Stimulated activated CD4-positive, alpha-beta T cell treated with anti-CD3 and anti-CD28 coated beads, TNF-alpha, amount 100 ng/mL, for 1 hour (primary cell): ENCODE results near the gene WBP2.

Experiments used
- DNase-seq, 3 donors: peaks; one replicate each; pipeline ENCODE4 v3.0.0-alpha.2; 2020; ENCODE audit warnings: low read depth in 3 of 3, low spot score in 1 of 3

The WBP2 gene

GRCh38 chr17:75855310-75856061 lies at the start of gene WBP2:
Gene WBP2 (minus strand): TSS chr17:75855335. CDS start chr17:75855297, 38 bp downstream.
- peak; percentile 91 to 97 (median 93) for DNase-seq

DNA sequence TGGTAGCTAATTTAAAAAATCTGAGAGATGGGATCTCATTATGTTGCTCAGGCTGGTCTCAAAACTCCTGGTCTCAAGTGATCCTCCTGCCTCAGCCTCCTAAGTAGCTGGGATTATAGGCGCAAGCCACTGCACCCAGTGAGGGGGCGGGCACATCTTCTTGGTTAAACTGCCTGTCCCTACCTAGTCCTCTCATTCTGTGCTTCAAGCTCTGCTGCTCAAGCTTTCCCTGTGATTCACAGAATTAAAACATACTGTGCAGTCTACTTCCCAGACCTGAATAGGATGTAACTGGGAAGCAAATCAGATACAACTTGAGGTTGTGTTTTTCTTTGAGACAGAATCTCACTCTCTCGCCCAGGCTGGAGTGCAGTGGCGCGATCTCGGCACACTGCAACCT lies 47.3 kb upstream of the WBP2 start:
- no peak for DNase-seq

- DNase-seq: no peak
These were observed 46.6 kb upstream of the WBP2 start for GRCh38 chr17:75901727-75902126.

DNA sequence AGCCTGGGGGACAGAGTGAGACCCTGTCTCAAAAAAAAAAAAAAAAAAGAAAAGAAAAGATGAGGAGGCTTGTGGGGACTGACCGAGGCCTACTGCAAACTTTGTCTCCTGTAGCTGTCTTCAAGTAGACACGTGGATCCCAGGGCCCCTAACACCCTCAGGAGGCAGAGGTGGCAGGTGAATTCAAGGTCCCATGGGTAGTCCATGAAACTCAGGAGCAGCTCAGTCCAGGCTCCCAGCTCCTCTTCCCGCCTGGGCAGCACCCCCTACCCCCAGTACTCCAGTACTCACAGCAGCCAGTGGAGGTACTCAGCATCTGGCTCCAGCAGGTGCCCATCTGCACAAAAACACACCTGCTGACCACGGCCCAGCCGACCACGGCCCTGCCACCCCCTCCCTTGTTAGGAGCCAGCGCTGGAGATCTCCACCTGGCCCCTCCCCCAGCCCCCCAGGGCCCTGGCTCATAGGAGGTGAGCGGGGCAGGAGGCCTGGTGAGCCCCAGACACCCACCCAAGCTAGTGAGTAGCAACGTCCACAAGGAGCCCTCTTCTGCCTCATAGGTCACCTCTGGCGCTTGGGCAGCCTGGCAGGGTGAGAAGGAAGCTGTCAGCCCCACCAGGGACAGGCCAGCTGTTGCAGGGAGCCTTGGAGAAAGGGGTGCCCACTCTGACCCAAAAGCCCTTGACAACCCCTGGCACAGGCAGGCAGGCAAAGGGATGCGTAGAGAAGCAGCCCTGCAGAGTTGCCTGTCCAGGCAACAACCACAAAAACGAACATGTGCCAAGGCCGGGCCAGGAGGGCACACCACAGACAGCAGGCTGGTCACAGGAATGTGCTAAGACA lies 45.8 kb upstream of the WBP2 start:
- no peak for DNase-seq

DNA sequence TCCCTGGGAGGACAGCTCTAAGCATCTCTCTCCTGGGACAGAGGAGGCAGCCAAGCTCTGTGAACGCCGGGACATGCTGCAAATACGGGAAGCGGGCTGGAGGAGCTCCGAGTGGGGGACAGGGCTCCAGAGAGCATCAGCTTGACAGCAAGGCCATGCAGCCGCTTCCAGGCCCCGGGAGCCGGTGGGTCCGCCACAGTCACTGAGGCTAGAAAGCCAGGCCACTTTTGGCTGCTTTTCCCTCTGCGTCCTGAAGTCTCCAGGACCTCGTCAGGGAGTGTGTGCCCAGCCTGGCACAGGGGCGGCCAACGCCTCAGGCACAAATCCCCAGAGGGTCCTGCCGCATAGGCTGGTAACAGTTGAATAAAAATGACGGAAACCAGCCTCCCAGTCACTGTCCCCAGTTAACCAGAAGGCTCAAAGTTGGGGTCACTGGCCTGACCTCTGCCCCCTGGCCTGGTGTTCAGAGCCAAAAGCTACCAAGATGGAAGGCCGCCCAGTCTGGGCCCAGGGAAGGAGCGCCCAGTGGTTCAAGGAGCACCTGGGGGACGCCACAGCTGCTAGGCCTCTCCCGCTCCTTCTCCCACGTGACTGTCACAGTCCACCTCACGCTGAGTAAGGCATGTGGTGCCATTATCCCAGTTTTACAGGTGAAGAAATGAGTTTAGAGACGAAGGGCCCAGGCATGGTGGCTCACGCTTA lies 44.8 kb upstream of the WBP2 start:
- DNase-seq: no peak

DNA sequence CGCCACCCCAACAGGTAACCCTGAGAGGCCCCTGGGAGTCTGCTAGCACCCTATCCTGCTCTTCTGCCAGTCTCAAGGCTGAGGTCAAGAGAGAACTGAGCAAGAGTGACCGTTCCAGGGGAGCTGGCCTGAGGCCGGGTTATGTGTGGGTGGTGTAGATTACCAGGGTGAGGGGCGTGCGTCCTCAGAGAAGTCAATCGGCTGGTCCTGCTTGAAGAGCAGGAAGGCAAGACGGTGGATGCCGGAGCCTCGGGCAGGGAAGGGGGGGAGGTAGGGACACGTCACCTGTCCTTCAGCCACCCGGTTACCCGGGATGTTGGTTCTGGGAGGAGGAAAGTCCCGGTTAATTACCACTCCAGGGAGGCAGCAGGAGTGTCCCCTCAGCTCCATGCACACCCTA lies 44.2 kb upstream of the WBP2 start:
- no peak for DNase-seq

DNA sequence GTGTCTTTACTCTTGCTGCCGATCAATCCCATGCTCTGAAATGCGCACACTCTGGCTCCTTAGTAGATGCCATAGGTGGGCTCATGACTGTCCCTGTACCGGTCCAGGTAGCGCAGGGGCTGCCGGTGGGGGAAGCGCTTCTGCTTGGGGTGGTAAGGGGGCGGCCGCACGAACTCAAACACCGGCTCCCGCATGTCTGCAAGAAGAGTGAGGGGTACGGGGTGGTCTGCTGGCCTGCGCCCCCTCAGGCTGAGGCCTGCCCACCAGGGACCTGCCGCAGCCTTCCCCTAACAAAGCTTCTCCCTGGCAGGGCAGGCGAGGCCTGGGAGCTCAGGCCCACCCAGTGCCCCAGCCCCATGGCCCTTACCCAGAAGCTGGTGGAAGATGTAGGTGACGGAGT lies 43.7 kb upstream of the WBP2 start:
- no peak for DNase-seq

GRCh38 chr17:75898065-75898464 lies 42.9 kb upstream of the WBP2 start:
- DNase-seq: no peak

GRCh38 chr17:75897160-75898019 lies 42.3 kb upstream of the WBP2 start:
- no peak for DNase-seq

- DNase-seq: peak; percentile 38 to 78 (median 45)
These were observed 41.5 kb upstream of the WBP2 start, which contains the start of gene TRIM65 for GRCh38 chr17:75896415-75897159. Gene TRIM65 (minus strand): TSS chr17:75896951. CDS start chr17:75896937, 14 bp downstream.

DNA sequence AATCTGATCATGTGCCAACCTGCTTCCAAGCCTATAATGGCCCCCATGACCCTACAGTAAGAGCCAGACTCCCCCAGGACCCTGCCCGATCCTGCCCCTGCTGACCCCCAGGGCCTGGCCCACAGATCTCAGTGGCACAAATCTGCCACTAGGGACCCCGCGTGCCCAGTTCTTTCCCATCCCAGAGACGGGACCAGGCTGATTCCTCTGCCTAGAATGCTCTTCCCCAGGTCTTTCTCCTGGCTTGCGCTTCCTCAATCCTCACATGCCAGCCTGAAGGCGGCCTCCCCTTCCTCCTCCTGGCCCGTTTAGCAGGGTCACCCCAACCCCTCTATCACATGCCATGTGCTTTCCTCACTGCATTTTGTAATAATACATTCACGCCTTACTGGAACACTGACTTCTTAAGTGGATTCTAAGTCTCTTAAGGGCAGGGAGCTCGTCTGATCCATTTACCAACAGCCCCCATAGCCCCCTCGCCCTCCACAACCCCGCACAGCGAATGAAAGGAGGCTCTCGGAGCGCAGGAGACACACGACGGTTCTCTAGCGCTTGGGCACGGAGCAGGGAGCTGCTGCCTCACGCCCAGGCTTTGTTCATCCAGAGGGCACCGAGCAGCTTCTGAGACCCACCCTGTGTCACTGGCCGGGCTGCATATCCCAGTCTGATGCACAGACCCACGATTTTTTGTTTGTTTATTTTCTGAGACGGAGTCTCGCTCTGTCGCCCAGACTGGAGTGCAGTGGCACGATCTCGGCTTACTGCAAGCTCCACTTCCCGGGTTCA lies 40.4 kb upstream of the WBP2 start:
- no peak for DNase-seq

- DNase-seq: no peak
These were observed 39.1 kb upstream of the WBP2 start for GRCh38 chr17:75894049-75894733.

DNA sequence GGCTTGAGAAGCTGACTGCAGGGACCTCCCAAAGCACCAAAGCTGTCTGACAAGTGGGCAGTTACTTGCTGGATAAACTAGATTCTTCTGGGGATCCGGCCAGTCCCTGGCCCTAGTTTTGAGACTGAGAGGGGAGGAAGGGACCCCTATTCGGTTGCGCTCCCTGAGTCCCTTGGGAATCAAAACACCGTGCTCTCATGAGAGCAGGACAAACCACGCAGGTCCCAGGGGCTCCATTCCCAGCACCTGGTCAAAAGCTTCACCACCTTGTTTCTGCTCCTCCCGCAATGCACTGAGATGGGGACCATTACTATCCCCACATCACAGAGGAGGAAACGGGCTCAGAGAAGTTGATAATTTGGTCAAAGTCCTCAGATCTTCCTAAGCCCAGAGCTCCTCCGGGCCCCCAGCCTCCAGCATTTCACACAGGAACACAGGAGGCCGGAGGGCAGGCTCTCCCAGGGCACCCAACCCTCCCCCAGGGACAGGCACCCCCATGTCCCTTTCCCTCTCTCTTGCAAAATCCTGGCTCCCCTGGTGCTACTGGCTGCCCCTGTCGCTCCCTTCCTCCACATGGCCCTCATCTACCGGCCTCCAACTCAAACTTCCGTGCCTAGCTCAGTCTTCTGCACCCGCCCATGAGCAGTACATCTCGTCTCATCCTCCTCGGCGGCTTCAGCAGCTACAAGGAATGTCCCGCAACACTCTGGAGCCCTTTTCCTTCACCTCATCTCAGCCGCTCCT lies 38.3 kb upstream of the WBP2 start:
- DNase-seq: no peak

DNA sequence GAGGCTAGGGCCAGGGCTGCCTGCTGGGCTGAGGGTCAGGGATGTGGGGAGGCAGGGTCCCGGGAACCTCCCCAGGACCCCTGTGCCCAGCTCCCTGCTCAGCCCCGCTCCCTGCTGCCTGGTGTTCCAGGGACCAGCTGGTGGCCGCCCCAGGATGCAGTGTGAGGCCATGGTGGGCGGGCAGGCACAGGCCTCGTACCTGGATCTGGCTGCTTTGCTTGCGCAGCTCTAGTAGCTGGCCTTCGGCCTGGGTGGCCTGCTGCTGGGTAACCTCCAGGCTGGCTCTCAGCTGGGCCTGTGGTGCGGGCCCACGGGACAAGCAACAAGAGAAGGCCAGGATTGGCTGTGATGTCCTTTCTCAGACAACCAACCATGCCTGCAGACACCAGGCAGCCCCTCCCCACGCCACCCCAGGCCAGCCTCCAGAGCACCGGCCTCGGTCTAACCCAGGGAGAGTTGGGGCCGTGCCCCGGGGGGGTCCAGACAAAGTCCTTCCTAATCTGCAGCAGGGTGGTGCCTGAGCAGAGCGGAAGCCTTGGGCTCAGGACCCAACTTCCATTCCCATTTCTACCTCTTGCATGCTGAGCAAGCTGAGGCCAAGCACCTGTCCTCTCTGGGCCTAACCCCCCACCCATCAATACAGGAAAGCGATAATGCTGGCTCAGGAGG lies 37.6 kb upstream of the WBP2 start:
- DNase-seq: no peak

DNA sequence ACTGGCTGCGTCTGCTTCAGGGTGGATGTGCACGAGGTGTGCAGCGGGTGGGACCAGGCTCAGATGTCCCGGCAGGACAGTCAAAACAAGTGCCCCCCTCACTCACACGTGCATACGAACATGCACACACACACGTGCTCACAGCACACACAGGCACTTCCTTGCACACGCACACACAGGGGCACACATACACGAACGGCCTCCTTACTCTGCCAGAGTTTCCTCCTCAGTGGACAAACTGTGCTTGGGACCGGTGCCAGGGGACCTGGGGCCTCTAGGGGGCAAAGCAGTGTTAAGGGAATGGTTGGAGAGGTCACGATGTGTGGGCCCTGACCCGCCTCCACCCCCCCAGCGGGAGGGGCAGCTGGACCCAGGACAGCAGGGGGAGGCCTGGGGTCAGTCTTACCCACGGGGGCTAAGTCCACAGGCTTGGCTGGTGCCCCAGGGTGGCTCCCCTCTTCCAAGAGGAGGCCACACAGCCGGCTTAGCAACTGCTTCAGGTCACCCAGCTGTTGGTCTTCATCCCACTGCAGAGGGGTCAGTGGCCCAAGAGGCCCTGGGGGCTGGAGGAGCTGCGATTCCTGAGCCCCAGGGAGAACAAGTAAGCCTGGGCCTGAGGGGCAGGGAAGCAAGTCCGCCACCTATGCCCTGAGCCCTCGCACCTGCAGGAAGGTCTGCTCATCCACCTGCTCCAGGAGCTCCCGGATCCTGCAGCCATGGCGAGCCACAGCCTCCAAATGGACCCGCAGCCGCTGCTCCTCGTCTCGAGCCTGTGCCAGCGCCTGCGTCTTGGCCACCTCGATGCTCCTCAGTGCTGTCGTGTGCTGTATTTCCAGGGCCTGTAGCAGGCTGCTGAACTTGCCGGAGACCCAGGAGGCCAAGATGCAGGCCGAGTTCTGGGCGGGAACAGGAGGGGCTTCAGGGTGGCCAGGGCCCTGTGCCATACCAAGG lies 36.7 kb upstream of the WBP2 start:
- no peak for DNase-seq

DNA sequence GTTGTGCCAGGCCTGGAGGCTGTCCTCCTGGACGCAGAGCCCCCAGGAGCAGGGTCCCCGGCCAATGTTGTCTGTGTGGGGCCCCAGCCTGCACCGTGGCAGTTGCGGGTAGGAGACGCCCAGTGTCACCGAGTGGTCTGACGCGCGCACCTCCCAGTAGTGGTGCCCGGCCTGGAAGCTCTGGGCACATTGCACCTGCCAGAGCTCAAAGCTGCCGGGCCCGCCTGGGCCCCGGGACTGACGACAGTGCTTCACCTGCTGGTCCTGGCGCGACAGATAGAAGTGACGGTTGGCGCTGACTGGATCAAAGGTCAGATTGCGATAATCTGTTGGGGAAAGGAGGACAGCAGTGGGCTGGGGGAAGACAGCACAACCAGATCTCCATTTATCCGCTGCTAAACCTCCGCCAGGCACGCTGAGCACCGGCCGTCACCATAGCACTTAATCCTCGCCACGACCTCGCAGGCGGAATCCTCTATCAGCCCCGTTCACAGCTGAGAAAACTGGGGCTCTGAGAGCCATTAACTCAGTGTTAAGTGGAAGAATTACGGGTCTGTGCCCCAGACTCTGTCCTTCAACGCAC lies 36.0 kb upstream of the WBP2 start:
- no peak for DNase-seq
